Adrenal gland (tissue), 5 donors: ENCODE measurements around the gene TTC23.

Experiments used
- CTCF ChIP-seq, 6 experiments: fragments of 450-650 bp in 4 of 6; fragments of 200-600 bp in 2 of 6; sonication (generic) in 1 of 6; IDR thresholded peaks; 1 replicate in 5 of 6; 2 replicates in 1 of 6; pipeline versions ENCODE4 v1.5.1 to v1.8.0; 2016 to 2021; ENCODE audit warnings: antibody characterized with exemption in 6 of 6, mild to moderate bottlenecking in 2 of 6, moderate library complexity in 1 of 6
- POLR2A ChIP-seq, 2 donors: fragments of 450-650 bp; IDR thresholded peaks; one replicate each; pipeline ENCODE4 v1.6.1; 2017; ENCODE audit warnings: antibody characterized with exemption in 2 of 2, mild to moderate bottlenecking in 2 of 2, moderate library complexity in 1 of 2
- donor health status: DM: no; HTN: no; CAD: no.

GRCh38 chr15:99132634-99133287 is 116.6 kb downstream of the TTC23 start:
- TF ChIP-seq CTCF (IDR thresholded peaks at IDR 0.05) (no peak), POLR2A (IDR thresholded peaks at IDR 0.05) (no peak)
